T-helper 9 cell (primary cell): ENCODE data around the gene PRIMA1.

ENCODE experiments used
- DNase-seq: peaks from one replicate; pipeline ENCODE4 v3.0.0-alpha.2; 2020

Gene PRIMA1

GRCh38 chr14:93708800-93709199, 79.5 kb downstream of the PRIMA1 start:
- DNase-seq: no peak

DNA sequence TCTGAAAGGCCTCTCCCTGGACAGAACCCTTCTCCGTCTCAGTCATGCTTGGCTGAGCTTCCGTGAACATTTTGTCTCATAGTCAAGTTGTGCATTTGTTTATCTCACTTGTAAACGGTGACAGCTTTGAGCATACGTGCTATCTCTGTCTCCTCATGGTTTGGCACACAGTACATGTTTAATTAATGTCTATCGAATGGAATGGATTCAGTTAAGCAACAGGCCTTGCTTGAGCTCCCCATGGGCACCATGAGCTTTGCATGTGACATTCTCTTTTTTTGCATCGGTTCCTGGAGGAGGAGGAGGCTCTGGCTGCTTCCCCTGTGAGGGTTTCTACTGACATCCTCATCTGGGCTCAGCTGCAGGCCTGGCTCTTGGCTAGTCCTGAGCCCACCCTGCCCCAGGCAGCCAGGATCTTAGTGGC, 80.0 kb downstream of the PRIMA1 start:
- DNase-seq: no peak

- DNase-seq: no peak
Observed at GRCh38 chr14:93707475-93707874, 80.8 kb downstream of the PRIMA1 start.

GRCh38 chr14:93706360-93706955, 81.8 kb downstream of the PRIMA1 start:
- no peak for DNase-seq

- DNase-seq: no peak
Observed at GRCh38 chr14:93705513-93706156, 82.7 kb downstream of the PRIMA1 start.

DNA sequence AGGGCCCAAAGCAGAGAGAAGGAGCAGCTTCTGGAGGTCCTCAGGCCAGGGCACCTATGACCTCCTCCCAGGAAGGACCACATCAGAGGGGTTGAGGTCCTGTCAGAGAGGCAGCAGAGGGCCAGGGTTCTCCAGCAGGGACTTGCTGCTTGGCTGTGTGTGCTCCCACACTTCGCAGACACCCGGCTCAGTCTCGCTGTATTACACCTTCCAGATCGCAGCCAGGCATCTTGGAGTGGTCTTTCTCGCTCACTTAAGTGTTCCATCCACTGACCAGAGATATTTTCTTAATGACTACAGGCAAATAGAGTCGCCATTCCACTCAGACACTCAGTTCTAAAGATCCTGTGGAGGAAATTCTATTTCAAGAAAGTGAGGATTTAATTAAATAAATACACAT, 84.3 kb downstream of the PRIMA1 start:
- no peak for DNase-seq

- DNase-seq: no peak
Observed at GRCh38 chr14:93702946-93703345, 85.3 kb downstream of the PRIMA1 start.

DNA sequence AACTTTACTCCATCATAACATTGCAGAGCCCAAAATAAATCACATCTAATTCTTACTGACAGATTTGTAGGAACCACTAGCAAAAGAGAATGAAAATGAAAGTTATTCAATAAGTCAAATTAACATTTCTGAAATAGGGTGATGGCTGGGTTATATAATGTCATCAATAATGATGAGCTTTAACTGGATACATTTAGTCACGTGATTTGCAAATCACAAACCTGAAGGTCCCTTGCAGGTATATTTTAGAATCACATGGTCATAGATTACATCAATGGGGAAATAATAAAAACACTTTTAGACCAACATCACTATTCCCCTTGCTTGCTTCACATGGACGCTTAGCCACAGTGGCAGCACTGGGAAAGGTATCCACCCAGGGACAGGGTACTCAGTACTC, 86.7 kb downstream of the PRIMA1 start:
- no peak for DNase-seq

GRCh38 chr14:93700928-93701327, 87.4 kb downstream of the PRIMA1 start:
- DNase-seq: no peak

DNA sequence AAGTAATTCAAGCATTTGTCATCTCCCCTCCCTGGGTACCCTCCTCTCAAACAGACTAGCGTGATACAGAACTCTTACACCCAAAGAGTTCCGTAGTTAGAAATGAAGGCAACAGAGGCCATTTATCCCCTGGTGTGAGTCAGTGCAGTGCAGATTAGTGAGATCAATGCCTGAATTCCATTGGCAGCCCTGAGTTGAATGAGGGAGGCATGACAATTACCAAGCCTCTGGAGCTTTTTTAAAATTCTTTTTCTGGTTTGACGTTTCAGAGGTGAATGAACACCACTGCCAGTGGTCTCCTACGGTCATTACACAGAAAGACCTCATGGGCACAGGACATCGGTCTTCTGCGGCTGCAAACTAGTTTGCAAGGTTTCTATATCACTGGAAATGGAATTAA, 94.4 kb downstream of the PRIMA1 start:
- DNase-seq: no peak

DNA sequence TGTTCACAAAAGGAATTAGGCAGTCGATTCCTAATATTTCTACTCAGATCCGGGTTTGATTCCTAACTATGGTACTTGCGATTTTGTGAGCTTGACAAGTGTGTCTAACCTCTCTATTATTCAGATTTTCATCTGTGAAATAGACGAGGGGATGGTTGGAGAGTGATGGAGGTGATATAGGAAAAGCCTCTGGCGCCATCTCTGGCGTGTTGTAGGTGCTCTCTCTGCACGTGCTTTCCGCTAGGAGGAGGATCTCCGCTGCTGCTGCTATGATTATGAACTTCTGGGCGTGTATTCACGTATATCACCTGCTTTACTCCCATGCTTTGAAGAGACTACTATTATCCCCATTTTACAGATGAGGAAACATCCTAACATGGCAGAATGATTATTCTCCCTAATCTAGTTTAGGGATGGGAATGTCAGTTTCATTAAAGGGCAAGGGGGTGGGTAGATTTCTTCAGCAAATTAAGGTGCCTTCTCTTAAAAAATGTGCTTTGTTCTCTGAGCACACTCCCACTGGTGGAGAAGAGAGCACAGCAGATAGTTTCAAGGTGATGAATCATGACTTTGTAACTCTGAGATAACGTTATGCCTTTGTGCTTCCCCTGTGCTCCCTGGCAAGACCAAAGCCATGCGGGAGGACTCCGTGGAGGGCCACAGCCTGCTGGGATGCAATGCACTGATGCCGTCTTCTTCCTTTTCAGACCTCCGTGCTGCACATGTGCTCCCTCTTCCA, 97.1 kb downstream of the PRIMA1 start:
- DNase-seq: no peak

DNA sequence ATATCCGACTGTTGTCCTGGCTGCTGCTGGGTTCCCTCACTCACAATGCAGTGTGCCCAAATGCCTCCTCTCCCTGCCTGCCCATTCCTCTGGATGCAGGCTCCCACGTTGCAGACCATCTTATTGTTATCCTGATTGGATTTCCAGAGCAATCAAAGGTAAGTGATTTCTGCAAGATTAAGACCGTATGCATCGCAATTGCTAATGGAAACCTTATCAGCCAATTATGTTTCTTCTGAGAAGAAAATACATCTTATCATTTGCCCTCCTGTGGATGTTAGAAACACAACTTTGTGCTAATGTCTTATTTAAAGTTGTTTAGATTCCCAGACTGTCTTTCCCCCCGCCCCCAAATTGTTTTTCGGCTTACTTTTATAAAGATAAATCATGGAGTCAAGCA, 98.1 kb downstream of the PRIMA1 start:
- no peak for DNase-seq

DNA sequence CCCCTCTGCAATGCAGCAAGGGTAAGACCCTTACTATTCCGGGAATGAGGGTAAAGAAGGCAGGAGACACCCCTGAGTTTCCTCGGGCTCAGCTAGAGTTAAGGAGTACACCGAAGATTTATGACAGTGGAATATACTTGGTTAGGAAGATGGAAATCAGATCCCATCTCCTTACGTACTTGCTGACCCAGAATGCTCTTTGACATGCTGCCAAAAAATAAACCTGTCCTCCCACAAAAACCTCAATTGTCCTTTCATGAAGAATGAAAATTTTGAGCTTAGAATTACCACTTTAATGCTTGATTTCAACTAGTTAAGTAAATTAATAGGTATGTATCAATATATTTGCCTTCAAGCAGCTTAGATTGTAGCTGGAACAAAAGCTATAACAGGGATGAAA, 99.5 kb downstream of the PRIMA1 start:
- no peak for DNase-seq

DNA sequence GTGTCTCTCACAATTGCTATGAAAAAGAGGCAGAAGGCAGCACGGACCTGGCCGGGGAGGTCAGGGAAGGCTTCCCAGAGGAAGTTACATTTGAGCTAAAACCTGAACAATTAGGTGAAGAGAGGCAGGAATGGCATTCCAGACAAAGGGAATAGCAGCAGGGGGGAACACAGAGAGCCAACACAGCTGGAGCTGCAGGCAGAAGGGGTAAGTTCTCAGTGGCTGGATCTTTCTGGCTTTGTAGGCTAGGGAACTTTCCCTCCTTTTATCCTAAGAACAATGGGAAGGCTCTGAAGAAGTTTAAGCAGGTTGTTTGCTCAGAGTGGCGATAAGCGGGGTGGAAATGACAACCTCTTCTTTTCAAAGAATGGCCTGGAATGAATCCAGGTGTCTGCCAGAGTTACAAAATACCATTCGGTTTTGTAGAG, 100.0 kb downstream of the PRIMA1 start:
- DNase-seq: no peak

DNA sequence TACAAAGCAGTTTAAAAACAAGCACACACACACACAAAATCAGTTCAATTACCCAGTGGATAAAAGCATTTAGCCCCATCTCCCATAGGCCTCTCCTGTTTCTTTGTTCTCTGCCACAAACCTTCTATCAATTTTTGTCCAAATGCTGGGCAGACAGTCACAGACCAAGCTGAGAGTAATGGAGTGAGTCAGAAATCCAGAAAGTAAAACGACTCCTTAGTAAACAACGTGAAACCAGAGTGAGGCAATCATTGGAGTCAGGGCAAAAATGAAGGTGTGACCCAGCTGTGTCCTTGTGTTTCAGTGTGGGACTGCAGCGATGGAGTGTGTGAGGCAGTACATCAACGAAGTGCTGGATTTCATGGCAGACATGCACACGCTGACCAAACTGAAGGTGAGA, 102.0 kb downstream of the PRIMA1 start:
- DNase-seq: no peak

GRCh38 chr14:93685121-93685895, 103.0 kb downstream of the PRIMA1 start:
- DNase-seq: no peak

- DNase-seq: no peak
Observed at GRCh38 chr14:93683226-93683625, 105.1 kb downstream of the PRIMA1 start.

- DNase-seq: no peak
Observed at GRCh38 chr14:93682459-93682858, 105.8 kb downstream of the PRIMA1 start.

- DNase-seq: no peak
Observed at GRCh38 chr14:93676416-93676958, 111.8 kb downstream of the PRIMA1 start.

GRCh38 chr14:93675651-93676050, 112.6 kb downstream of the PRIMA1 start:
- DNase-seq: no peak

DNA sequence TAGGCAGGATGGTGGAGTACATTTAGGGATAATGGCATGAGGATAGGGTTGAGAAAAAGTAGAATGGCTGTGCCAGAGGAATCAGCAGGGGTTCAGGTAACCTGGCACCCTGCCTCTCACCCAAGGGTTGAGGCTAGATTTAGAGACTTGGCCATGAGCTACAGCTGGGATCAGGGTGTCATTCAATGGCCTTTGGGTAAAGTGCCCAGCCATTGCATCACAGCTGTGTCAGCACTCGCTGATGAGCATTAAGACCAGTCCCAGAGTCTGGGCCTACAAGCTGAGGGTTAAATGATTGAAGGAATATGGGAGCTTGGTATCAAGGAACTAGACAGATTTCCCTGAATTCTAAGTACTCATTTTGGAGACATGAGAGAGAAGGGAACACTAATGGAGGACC, 113.9 kb downstream of the PRIMA1 start:
- DNase-seq: no peak

DNA sequence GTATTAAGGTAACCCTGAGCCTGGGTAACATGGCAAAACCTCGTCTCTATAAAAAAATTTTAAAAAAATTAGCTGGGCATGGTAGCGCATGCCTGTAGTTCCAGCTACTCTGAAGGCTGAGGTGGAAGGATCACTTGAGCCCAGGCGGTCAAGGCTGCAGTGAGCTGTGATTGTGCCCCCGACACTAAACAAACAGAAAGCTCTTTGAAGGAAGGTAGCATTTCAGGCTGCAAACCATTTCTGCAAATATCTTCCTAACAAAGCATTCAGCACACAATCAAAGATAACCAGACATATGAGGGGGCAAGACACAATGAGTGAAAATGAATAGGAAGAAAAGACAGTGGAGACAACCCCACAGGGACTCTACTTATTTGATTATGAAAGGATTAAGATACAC, 118.7 kb downstream of the PRIMA1 start:
- DNase-seq: no peak
